Spleen (tissue), 11 donors: ENCODE measurements around the gene LEKR1. TPM values are rescaled to one million over a fixed set of nuclear protein-coding genes. Genes with fewer than 3 reads are reported as not detected.
A peak's percentile ranks its signal among the peaks of the same experiment; 100 is the strongest.

ENCODE experiments used
- DNase-seq: peaks from one replicate; pipeline ENCODE4 v3.0.0-alpha.2; 2020
- H3K27ac ChIP-seq, 8 donors: fragments of 200-600 bp; sonication (generic) in 7 of 8; 1 replicate in 4 of 8; 2 replicates in 4 of 8; pipeline versions ENCODE4 v1.5.0 to v1.8.0; 2016 to 2021; ENCODE audit warnings: inconsistent platforms in 4 of 8, mild to moderate bottlenecking in 4 of 8, moderate library complexity in 1 of 8
- H3K27me3 ChIP-seq, 7 donors: fragments of 200-600 bp; sonication (generic) in 6 of 7; replicated peaks in 1 of 7; 1 replicate in 4 of 7; 2 replicates in 3 of 7; pipeline versions ENCODE4 v1.5.0 to v1.8.0; 2016 to 2021; ENCODE audit warnings: inconsistent platforms in 3 of 7, mild to moderate bottlenecking in 1 of 7
- H3K36me3 ChIP-seq, 6 donors: fragments of 200-600 bp; sonication (generic) in 5 of 6; 1 replicate in 4 of 6; 2 replicates in 2 of 6; pipeline versions ENCODE4 v1.5.0 to v1.8.0; 2016 to 2021; ENCODE audit warnings: inconsistent platforms in 2 of 6
- H3K4me1 ChIP-seq, 6 donors: fragments of 200-600 bp; sonication (generic) in 5 of 6; 1 replicate in 3 of 6; 2 replicates in 3 of 6; pipeline versions ENCODE4 v1.5.0 to v1.8.0; 2016 to 2021; ENCODE audit warnings: inconsistent platforms in 3 of 6
- H3K4me3 ChIP-seq, 8 donors: fragments of 200-600 bp; sonication (generic) in 7 of 8; 1 replicate in 4 of 8; 2 replicates in 4 of 8; pipeline versions ENCODE4 v1.5.0 to v1.8.0; 2016 to 2021; ENCODE audit warnings: inconsistent platforms in 4 of 8, mild to moderate bottlenecking in 4 of 8, moderate library complexity in 2 of 8
- H3K9me3 ChIP-seq, 8 donors: fragments of 200-600 bp; sonication (generic) in 7 of 8; 1 replicate in 4 of 8; 2 replicates in 4 of 8; pipeline versions ENCODE4 v1.5.0 to v1.8.0; 2016 to 2021; ENCODE audit warnings: inconsistent platforms in 4 of 8
- POLR2A ChIP-seq, 3 donors: fragments of 450-650 bp; IDR thresholded peaks; one replicate each; pipeline ENCODE4 v1.5.1; 2017; ENCODE audit warnings: antibody characterized with exemption in 3 of 3, mild to moderate bottlenecking in 1 of 3
- POLR2AphosphoS5 ChIP-seq, 3 donors: sonication (generic); formaldehyde crosslinking; IDR thresholded peaks; one replicate each; pipeline ENCODE4 v1.5.1; 2017; ENCODE audit warnings: antibody characterized with exemption in 3 of 3
- WGBS, 5 donors: extraction: QIAGEN DNeasy Blood & Tissue Kit in 3 of 5; methylation state at CpG; one replicate each; pipeline versions ENCODE4 v1.1.5 to v1.1.7; 2013 to 2018; 5-methylcytosine and 5-hydroxymethylcytosine counted together
- intact Hi-C: fragments of 100-400 bp; cut with DNase I; formaldehyde crosslinking; loops from one replicate; pipeline ENCODE4 v1.15.0; 2023; ENCODE audit warnings: low total_unique reads
- polyA plus RNA-seq, 3 donors: library from polyadenylated mRNA; stranded (reverse); fragments of 200-250 nt; gene quantifications; one replicate each; pipeline ENCODE4 v1.2.1, GENCODE V29; 2013
- total RNA-seq, 7 donors: library from RNA; depleted of rRNA in 3 of 7; stranded (reverse); fragments of >200 nt in 3 of 7; fragmentation: NEBNext Ultra II Directional in 4 of 7; extraction: Animal tissue kit (Norgen Biotek cat#: 25700) in 4 of 7; gene quantifications; one replicate each; pipeline versions ENCODE4 v1.1.0 to v1.2.1, GENCODE V29; 2016 to 2021
- TF ChIP-seq, protein P1 (sequence below), 11 experiments: fragments of 200-600 bp in 7 of 11; fragments of 450-650 bp in 4 of 11; sonication (generic) in 4 of 11; IDR thresholded peaks in 8 of 11; conservative IDR thresholded peaks in 3 of 11; 1 replicate in 7 of 11; 2 replicates in 4 of 11; pipeline versions ENCODE4 v1.4.0 to v1.8.0; 2016 to 2021; ENCODE audit warnings: antibody characterized with exemption in 11 of 11, inconsistent platforms in 4 of 11, mild to moderate bottlenecking in 1 of 11
- donor health status: healthy with polysubstance abuse.
- donor health status: DM: no; HTN: no; CAD: no; lungs with moderate emphysema.
- donor health status: DM: no; HTN: no; CAD: no.
- donor health status: Bipolar disorder and iron deficiency.
- donor health status: healthy.
- donor health status: DM: no; HTN: no; CAD: no.
- donor health status: DM: yes; HTN: yes; CAD: no.

Gene LEKR1
- total and polyA plus RNA-seq, 10 donors = 0.48 to 7.5 (median 2.5) TPM

DNA sequence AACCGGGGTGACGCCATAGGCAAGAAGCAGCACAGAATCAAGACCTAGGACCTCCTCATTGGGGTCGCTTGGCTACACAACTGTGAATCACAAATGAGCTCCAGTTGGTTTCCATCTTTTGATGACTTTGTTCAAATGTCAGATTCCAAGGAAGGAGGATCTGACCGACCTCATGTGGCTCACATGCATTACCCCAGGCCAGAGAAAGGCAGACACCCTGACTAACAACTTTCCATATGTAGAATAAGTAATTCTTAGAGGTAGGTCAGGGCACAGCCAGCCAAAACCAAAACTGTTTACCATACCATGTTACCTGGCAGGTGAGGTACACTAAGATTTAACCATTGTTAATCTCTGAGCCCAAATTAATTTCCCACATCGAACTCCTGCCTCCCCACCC, 237.3 kb downstream of the LEKR1 start:
- TF ChIP-seq, protein P1, sequence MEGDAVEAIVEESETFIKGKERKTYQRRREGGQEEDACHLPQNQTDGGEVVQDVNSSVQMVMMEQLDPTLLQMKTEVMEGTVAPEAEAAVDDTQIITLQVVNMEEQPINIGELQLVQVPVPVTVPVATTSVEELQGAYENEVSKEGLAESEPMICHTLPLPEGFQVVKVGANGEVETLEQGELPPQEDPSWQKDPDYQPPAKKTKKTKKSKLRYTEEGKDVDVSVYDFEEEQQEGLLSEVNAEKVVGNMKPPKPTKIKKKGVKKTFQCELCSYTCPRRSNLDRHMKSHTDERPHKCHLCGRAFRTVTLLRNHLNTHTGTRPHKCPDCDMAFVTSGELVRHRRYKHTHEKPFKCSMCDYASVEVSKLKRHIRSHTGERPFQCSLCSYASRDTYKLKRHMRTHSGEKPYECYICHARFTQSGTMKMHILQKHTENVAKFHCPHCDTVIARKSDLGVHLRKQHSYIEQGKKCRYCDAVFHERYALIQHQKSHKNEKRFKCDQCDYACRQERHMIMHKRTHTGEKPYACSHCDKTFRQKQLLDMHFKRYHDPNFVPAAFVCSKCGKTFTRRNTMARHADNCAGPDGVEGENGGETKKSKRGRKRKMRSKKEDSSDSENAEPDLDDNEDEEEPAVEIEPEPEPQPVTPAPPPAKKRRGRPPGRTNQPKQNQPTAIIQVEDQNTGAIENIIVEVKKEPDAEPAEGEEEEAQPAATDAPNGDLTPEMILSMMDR (IDR thresholded peaks at IDR 0.05 in 8 of 11, conservative IDR thresholded peaks at IDR 0.05 in 3 of 11) = no peak
- no peak for TF ChIP-seq POLR2AphosphoS5 (IDR thresholded peaks at IDR 0.05)
- no peak for TF ChIP-seq POLR2A (IDR thresholded peaks at IDR 0.05)
- Histone ChIP-seq H3K36me3 (no peaks in the 10 kb centered on the region), H3K27me3 (no peaks in the 10 kb centered on the region), H3K9me3 (no peaks in the 10 kb centered on the region), H3K4me1 (peaks cover 0 to 32% (median 11%) of the 10 kb centered on the region in 6 donors), H3K4me3 (no peak overlapping the region), H3K27ac (no peak overlapping the region)
- intact Hi-C loops = loop anchor here (10.0 kb wide), 1 partner anchor 249 kb away; no protein-coding TSS in a partner anchor
- WGBS, 5 donors = 76 to 87% (median 83%) methylated on average over 5 of the region's 5 CpGs
- DNase-seq = no peak

DNA sequence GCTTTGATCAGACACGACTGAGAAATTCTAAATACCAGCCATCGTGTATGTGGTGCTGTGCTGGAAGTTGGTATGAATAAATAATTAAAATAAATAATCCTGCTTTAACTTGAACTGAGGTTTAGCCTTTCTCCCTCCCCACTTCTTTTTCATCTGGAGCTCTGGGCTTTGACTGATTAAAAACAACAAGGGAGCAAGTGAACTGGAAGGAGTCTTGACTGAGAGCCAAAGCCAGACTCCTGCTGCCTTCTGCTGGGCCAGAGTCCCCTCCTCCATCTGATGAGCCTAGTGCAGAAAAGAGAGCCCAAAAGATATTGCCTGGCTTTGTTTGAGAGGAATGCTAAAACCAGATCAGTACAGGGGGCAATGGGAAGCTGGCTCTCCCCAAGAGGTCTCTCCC, 237.8 kb downstream of the LEKR1 start:
- no peak overlapping the region for H3K4me3 ChIP-seq
- H3K36me3 ChIP-seq = no peaks in the 10 kb centered on the region
- intact Hi-C loops = loop anchor here (10.0 kb wide), 1 partner anchor 249 kb away; no protein-coding TSS in a partner anchor
- no peak for TF ChIP-seq POLR2A (IDR thresholded peaks at IDR 0.05)
- TF ChIP-seq, protein P1 (IDR thresholded peaks at IDR 0.05 in 8 of 11, conservative IDR thresholded peaks at IDR 0.05 in 3 of 11) = no peak
- TF ChIP-seq POLR2AphosphoS5 (IDR thresholded peaks at IDR 0.05) = no peak
- no peaks in the 10 kb centered on the region for H3K9me3 ChIP-seq
- WGBS, 5 donors = 67 to 90% (median 83%) methylated on average over 2 of the region's 2 CpGs
- H3K4me1 ChIP-seq = peaks cover 0 to 32% (median 11%) of the 10 kb centered on the region in 6 donors
- peak overlapping the region in 1 of 8 donors; percentile 21 for H3K27ac ChIP-seq
- DNase-seq = no peak
- H3K27me3 ChIP-seq = no peaks in the 10 kb centered on the region

GRCh38 chr3:157064402-157064801, 238.2 kb downstream of the LEKR1 start:
- no peaks in the 10 kb centered on the region for H3K36me3 ChIP-seq
- H3K27ac ChIP-seq = peak overlapping the region in 2 of 8 donors; percentile 8 to 21
- H3K27me3 ChIP-seq = no peaks in the 10 kb centered on the region
- TF ChIP-seq, protein P1 (IDR thresholded peaks at IDR 0.05 in 8 of 11, conservative IDR thresholded peaks at IDR 0.05 in 3 of 11) = no peak
- TF ChIP-seq POLR2A (IDR thresholded peaks at IDR 0.05) (no peak), POLR2AphosphoS5 (IDR thresholded peaks at IDR 0.05) (no peak)
- peaks cover 0 to 32% (median 11%) of the 10 kb centered on the region in 6 donors for H3K4me1 ChIP-seq
- intact Hi-C loops = loop anchor here (10.0 kb wide), 1 partner anchor 250 kb away; no protein-coding TSS in a partner anchor
- no peak for DNase-seq
- no peak overlapping the region for H3K4me3 ChIP-seq
- H3K9me3 ChIP-seq = no peaks in the 10 kb centered on the region
- WGBS, 5 donors = 32 to 54% (median 37%) methylated on average over 7 of the region's 7 CpGs

GRCh38 chr3:157065201-157065600, 239.0 kb downstream of the LEKR1 start:
- Histone ChIP-seq H3K9me3 (no peaks in the 10 kb centered on the region), H3K4me3 (no peak overlapping the region), H3K36me3 (no peaks in the 10 kb centered on the region), H3K27me3 (no peaks in the 10 kb centered on the region), H3K4me1 (peaks cover 0 to 36% (median 11%) of the 10 kb centered on the region in 6 donors), H3K27ac (no peak overlapping the region)
- peak; percentile 37 for DNase-seq
- intact Hi-C loops = loop anchor here (10.0 kb wide), 1 partner anchor 250 kb away; no protein-coding TSS in a partner anchor
- TF ChIP-seq, protein P1 (IDR thresholded peaks at IDR 0.05 in 8 of 11, conservative IDR thresholded peaks at IDR 0.05 in 3 of 11) = no peak
- TF ChIP-seq POLR2A (IDR thresholded peaks at IDR 0.05) = no peak
- no peak for TF ChIP-seq POLR2AphosphoS5 (IDR thresholded peaks at IDR 0.05)
- WGBS, 5 donors = 89 to 94% (median 92%) methylated on average over 5 of the region's 5 CpGs
